DND-41 (cell line): Measurements from ENCODE around the gene ZBTB48.

Source experiments
- ATAC-seq: fragments of 200-7000 bp; cut with Tn5 transposase; 3 replicates; pipeline ENCODE4 v1.9.1; 2021; ENCODE audit warnings: low read depth; ENCODE audit not compliant: insufficient read depth
- DNase-seq: peaks from one replicate; pipeline ENCODE4 v3.0.0-alpha.2; 2020
- H2AFZ ChIP-seq: 2 replicates; pipeline ENCODE4 v1.6.0; 2012; ENCODE audit warnings: low read depth, low read length
- H3K27ac ChIP-seq: 2 replicates; pipeline ENCODE4 v1.5.1; 2012; ENCODE audit warnings: low read length, inconsistent platforms
- H3K27me3 ChIP-seq: fragments of 200-600 bp; sonication (generic); 2 replicates; pipeline ENCODE4 v1.6.0; 2012; ENCODE audit warnings: low read length, mild to moderate bottlenecking, inconsistent platforms; ENCODE audit not compliant: insufficient read depth, poor library complexity
- H3K36me3 ChIP-seq: 2 replicates; pipeline ENCODE4 v1.5.1; 2012; ENCODE audit warnings: low read length, inconsistent platforms; ENCODE audit not compliant: insufficient read depth
- H3K4me1 ChIP-seq: 2 replicates; pipeline ENCODE4 v1.5.1; 2012; ENCODE audit warnings: mild to moderate bottlenecking, low read length; ENCODE audit not compliant: insufficient read depth
- H3K4me2 ChIP-seq: 2 replicates; pipeline ENCODE4 v1.6.0; 2012; ENCODE audit warnings: mild to moderate bottlenecking, moderate library complexity, low read length, inconsistent platforms; ENCODE audit not compliant: insufficient read depth
- H3K4me3 ChIP-seq, 2 experiments: fragments of 200-600 bp in 1 of 2; shearing (Covaris generic) in 1 of 2; 2 replicates each; pipeline ENCODE4 v1.5.1; 2012 to 2016; ENCODE audit warnings: inconsistent platforms in 2 of 2, low read length in 2 of 2, mild to moderate bottlenecking in 2 of 2, low read depth in 1 of 2, moderate library complexity in 1 of 2
- H3K79me2 ChIP-seq: 2 replicates; pipeline ENCODE4 v1.6.0; 2012; ENCODE audit warnings: low read length, inconsistent platforms; ENCODE audit not compliant: insufficient read depth
- H3K9ac ChIP-seq: 2 replicates; pipeline ENCODE4 v1.6.0; 2012; ENCODE audit warnings: low read depth, mild to moderate bottlenecking, inconsistent platforms, low read length, moderate library complexity
- H3K9me3 ChIP-seq: 2 replicates; pipeline ENCODE4 v1.5.1; 2012; ENCODE audit warnings: low read length, moderate library complexity, mild to moderate bottlenecking, inconsistent platforms; ENCODE audit not compliant: insufficient read depth, severe bottlenecking
- H4K20me1 ChIP-seq: 2 replicates; pipeline ENCODE4 v1.6.0; 2012; ENCODE audit warnings: low read length; ENCODE audit not compliant: insufficient read depth
- CTCF ChIP-seq: IDR thresholded peaks from 2 replicates; pipeline ENCODE4 v1.5.1; 2012; ENCODE audit warnings: borderline replicate concordance, low read length, moderate library complexity, mild to moderate bottlenecking; ENCODE audit not compliant: poor library complexity, severe bottlenecking; ENCODE audit errors: extremely low read depth
- EZH2 ChIP-seq: IDR thresholded peaks from 3 replicates; pipeline ENCODE4 v1.6.1; 2012; ENCODE audit warnings: borderline replicate concordance, low read depth, mild to moderate bottlenecking, moderate library complexity, low read length, inconsistent platforms; ENCODE audit not compliant: severe bottlenecking

Gene ZBTB48

GRCh38 chr1:6581561-6582305 lies 1.9 kb downstream of the ZBTB48 start:
- H3K36me3 ChIP-seq = peaks cover 13% of the 10 kb centered on the region
- peaks cover 31% of the 10 kb centered on the region for H3K4me1 ChIP-seq
- peaks cover 27% of the 10 kb centered on the region for H4K20me1 ChIP-seq
- 0 out of 2 replicates have a peak overlapping the region, but pooled peaks have one; percentile 6 for H3K9ac ChIP-seq
- TF ChIP-seq EZH2 (no peak), CTCF (no peak)
- H3K27ac ChIP-seq = no peak overlapping the region
- DNase-seq = no peak
- no peak overlapping the region for H2AFZ ChIP-seq
- H3K27me3 ChIP-seq = no peaks in the 10 kb centered on the region
- peaks cover 26% of the 10 kb centered on the region for H3K79me2 ChIP-seq
- ATAC-seq = no peak
- peak overlapping the region; percentile 100 for H3K4me2 ChIP-seq
- no peak overlapping the region for H3K4me3 ChIP-seq
- no peaks in the 10 kb centered on the region for H3K9me3 ChIP-seq

- H3K4me1 ChIP-seq = peaks cover 31% of the 10 kb centered on the region
- DNase-seq (no peak), ATAC-seq (no peak)
- H4K20me1 ChIP-seq = peaks cover 33% of the 10 kb centered on the region
- H3K79me2 ChIP-seq = peaks cover 26% of the 10 kb centered on the region
- no peak for TF ChIP-seq CTCF
- no peak for TF ChIP-seq EZH2
- no peak overlapping the region for H2AFZ ChIP-seq
- no peaks in the 10 kb centered on the region for H3K9me3 ChIP-seq
- no peak overlapping the region for H3K4me3 ChIP-seq
- H3K9ac ChIP-seq = no peak overlapping the region
- H3K27ac ChIP-seq = no peak overlapping the region
- peaks cover 17% of the 10 kb centered on the region for H3K36me3 ChIP-seq
- no peaks in the 10 kb centered on the region for H3K27me3 ChIP-seq
- peak overlapping the region; percentile 100; the same call in 1 of the 2 replicates for H3K4me2 ChIP-seq
These were observed 2.6 kb downstream of the ZBTB48 start for GRCh38 chr1:6582370-6582769.

- no peak overlapping the region for H3K9ac ChIP-seq
- no peak for DNase-seq
- TF ChIP-seq EZH2 (no peak), CTCF (peak; percentile 17)
- no peak overlapping the region for H3K27ac ChIP-seq
- H4K20me1 ChIP-seq = peaks cover 49% of the 10 kb centered on the region
- no peak overlapping the region for H3K4me3 ChIP-seq
- peaks cover 26% of the 10 kb centered on the region for H3K79me2 ChIP-seq
- no peak for ATAC-seq
- H3K4me2 ChIP-seq = no peak overlapping the region
- H3K36me3 ChIP-seq = peaks cover 38% of the 10 kb centered on the region
- H3K4me1 ChIP-seq = peaks cover 25% of the 10 kb centered on the region
- no peak overlapping the region for H2AFZ ChIP-seq
- H3K27me3 ChIP-seq = no peaks in the 10 kb centered on the region
- no peaks in the 10 kb centered on the region for H3K9me3 ChIP-seq
These were observed 4.6 kb downstream of the ZBTB48 start for GRCh38 chr1:6584126-6585080.
